SW 1271 (cell line): Measurements from ENCODE around the gene OGFR.

Experiments
- DNase-seq, 2 experiments: peaks; one replicate each; lab custom pipeline; 2025; lab: John Stamatoyannopoulos, UW

OGFR gene

GRCh38 chr20:62804627-62805154 is at the start of gene OGFR:
Gene OGFR, plus strand, starts transcription at chr20:62804835. Its CDS starts 25 bp downstream, at chr20:62804860.
- DNase-seq, result peak; percentile 45 to 59

- no peak for DNase-seq
Observed at GRCh38 chr20:62754991-62755356, 49.7 kb upstream of the OGFR start.

DNA sequence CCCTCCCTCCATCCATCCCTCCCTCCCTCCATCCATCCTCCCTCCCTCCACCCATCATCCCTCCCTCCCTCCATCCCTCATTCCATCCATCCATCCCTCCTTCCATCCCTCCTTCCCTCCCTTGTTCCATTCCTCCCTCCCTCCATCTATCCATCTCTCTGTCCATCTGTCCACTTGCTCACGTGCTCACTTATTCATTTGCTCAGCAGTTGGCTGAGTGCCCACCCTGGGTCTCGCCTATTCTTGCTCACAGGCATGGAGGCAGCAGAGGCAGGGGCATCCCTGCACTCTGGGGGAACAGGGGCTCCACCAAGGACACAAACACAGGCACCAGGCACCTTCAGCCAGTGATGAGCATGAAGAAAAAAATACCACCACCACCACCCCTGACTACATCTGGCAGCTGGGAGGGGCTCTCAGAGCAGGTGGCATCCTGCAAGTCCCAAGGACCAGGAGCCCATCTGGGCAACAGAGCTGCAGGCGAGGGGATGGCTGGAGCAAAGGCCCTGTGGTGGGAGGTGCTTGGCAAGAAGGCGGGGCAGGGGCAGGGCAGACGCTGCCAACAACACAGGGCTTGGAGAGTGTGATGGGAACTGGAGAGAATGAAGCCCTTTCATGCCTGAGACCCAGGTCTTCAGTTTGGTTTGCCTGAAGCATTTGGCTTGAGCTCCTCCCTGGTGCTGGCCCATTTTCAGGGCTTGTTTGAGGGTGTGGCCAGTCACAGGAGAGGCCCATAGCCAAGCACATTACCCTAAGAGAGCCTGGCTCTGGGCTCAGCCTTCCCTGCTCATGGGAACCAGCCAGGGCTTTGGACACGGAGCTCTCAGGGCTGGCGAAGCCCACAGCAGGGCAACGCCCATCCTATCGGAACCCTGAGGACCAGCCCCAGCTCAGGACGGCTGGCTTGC is 48.6 kb upstream of the OGFR start:
- DNase-seq, result no peak

DNA sequence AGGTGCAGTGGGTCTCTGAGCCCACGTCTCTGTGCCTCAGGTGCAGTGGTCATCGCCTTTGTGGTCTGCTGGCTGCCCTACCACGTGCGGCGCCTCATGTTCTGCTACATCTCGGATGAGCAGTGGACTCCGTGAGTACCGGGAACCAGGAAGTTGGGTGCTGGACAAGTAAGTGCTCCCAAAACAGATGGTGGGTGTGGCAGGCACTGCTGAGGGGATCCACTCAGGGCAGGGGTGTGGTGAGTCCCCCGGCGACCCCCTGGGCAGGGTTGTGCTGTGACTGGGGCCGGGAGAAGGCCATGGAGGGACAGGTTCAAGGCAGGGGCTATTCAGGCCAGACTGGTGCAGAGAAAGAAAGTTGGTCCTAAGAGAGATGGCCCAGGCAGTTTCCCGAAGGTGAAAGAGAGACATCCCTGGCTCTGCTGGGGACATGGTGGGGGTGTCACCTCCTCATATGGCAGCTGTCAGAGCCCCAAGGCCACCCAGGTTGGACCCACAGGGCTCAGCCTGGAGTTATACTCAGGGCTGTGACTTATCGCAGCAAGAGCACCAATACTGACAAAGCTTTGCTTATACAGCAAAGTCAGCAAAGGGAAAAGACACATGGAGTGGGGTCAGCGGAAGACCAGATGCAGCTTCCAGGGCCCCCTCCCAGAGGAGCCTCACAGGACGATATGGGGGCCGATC is 46.3 kb upstream of the OGFR start:
- DNase-seq, result no peak

GRCh38 chr20:62759981-62760431 is 44.6 kb upstream of the OGFR start:
- no peak for DNase-seq

- no peak for DNase-seq
Observed at GRCh38 chr20:62760471-62760855, 44.2 kb upstream of the OGFR start.

GRCh38 chr20:62760856-62761758 is 43.5 kb upstream of the OGFR start:
- DNase-seq, result no peak

GRCh38 chr20:62761759-62762131 is 42.9 kb upstream of the OGFR start:
- DNase-seq, result no peak

- DNase-seq, result no peak
Observed at GRCh38 chr20:62762376-62762775, 42.3 kb upstream of the OGFR start.

- no peak for DNase-seq
Observed at GRCh38 chr20:62762801-62763368, 41.8 kb upstream of the OGFR start.

- no peak for DNase-seq
Observed at GRCh38 chr20:62763404-62763803, 41.2 kb upstream of the OGFR start.

DNA sequence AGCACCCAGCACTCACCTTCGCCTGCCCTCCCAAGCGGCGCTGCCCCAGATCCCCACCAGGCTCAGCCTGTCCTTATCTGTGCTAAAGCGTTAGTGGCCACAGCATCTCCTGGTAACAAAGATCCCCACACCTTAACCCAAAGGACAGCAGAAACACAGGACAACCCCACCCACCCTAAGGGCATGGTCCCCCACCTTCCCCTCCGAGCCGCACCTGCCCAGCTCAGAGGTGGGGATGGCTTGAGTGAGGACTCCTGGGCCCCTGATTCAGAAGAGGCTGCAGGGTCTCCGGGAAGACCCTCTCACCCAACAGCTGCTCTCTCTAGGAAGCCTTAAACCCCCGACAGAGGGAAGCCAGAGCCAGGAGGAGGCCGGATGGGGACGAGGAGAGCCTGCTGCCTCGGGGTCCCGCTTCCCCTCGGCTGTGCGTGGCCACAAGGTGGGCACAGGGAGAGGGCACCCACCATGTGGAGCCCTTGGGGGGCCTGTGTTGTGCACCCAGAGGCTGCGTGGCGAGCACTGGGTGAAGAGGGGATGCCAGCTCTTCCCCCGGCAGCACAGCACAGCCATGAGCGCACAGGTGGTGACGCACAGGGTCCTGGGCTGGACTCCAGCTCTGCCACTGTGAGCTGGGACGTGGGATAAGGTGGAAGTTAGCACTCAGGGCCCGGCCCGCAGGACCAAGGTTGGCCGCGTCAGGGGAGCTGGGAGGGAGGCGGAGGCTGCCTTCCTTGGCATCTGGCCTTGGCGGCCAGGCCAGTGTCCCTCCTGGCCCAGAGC is 40.3 kb upstream of the OGFR start:
- no peak for DNase-seq

- DNase-seq, result no peak
Observed at GRCh38 chr20:62765021-62765420, 39.6 kb upstream of the OGFR start.

DNA sequence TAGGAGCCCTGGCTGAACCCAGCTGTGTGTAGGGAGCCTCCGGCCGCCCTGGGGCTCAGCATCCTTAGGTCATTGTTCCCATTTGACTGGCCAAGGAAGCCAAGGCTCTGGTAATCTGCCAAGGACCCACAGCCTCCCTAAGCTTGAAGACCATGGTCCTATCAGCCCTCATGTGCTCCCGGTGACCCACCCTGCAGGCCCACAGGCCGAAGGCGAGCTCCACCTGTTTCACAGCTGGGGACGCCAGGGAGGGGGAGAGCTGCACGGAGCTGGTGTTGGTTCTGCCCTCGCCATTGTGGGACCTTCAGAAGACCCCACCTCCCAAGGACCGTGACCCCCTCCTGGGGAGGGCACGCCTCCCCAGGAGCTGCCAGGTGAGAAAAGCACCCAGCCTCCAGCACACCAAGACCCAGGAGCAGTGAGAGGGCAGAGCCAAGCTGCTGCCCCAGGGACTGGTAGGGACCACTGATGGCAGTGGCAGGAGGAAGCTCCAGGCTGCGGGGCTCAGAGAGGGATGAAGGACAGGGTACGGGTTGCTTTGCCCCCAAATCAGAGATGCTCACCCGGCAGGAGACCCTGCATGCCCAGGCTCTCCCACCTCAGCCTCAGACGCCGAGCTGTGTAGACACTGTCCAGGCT is 39.1 kb upstream of the OGFR start:
- no peak for DNase-seq

DNA sequence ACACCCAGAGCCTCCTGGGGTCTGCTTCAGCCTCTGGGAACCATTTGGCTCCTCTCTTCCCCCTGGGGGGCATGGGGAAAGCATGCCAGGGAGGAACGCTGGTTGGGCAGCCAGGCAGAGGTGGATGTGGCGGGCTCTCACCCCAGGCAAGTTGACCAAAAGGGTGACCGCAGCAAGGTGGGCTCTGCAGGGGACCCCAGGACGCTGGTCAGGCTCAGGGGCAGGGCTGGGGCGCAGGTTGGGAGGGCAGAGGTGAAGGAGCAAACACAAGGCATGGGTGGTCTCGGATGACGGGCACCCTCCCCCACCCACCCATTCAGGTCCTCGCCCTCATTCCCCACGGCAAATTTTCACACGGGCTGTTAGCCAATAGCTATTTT is 38.6 kb upstream of the OGFR start:
- DNase-seq, result no peak

DNA sequence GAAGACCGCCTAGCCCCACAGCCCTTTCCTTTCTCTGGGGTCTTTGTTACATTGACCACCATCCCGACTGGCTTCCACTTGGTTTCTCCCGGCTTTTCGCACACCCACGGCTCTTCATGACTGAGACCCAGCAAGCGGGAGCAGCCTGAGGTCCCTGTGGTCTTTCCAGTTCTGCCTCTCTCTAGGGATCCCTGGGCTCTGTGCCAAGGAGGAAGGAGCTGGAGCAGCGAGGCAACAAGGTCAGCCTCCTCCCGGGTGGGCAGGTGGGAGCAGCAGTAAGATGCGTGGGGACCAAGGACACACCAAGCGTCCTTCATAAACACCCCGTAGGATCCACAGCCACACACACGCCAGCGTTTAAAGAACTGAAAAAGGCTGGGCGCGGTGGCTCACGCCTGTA is 37.9 kb upstream of the OGFR start:
- no peak for DNase-seq

DNA sequence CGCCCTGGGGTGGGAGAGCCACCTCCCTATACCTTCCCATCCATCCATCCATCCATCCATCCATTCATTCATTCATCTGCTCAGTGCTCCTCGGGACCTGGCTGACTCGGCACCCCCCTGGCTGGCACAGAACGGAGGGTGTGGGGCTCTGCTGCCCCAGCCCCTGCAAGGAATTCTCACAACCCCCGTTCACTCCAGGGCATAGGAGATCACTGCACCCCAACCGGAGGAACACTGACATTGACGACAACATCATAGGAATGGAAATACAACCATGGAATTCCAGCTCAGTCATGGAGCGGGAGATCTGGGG is 36.4 kb upstream of the OGFR start:
- no peak for DNase-seq

- DNase-seq, result peak in 1 of 2 experiments; percentile 12
Observed at GRCh38 chr20:62768551-62769287, 35.9 kb upstream of the OGFR start.

- DNase-seq, result no peak
Observed at GRCh38 chr20:62769346-62770071, 35.1 kb upstream of the OGFR start.
